ENCODE data around the gene INPP4B. TPM values are rescaled to one million over a fixed set of nuclear protein-coding genes. Genes with fewer than 3 reads are reported as not detected.

Gene INPP4B
- total and polyA plus RNA-seq, 2 of the 4 experiments (the other 2 are of a cell fraction) = 1.8 to 14.0 TPM

DNA sequence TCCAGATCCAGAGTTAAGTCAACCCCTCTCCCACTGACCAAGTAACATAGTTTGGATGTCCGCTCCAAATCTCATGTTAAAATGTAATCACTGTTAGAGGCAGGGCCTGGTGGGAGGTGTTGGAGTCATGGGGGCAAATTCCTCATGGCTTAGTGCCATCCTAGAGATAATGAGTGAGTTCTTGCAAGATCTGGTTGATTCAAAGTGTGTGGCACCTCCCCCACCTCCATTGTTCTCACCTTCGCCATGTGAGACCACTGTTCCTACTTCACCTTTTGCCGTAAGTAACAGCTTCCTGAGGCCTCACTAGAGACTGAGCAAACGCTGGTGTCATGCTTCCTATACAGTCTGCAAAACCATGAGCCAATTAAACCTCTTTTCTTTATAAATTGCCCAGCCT is 548.8 kb downstream of the INPP4B start:
- ChIA-PET CTCF (no interaction called here), POLR2A (ENCODE audit: unreplicated experiment) (interaction anchor here (0.6 kb wide), 1 partner anchor 43 kb away, joined by 3 read pairs; no protein-coding TSS in a partner anchor)
- DNase-seq = no peak
- no peak overlapping the region for H4K8ac ChIP-seq (ENCODE audit: low read depth in 2 of 2, low read length in 2 of 2)
- H3K9ac ChIP-seq (ENCODE audit: low read depth, low read length) = no peak overlapping the region
- no peak overlapping the region for H4K5ac ChIP-seq (ENCODE audit: low read depth, low read length)
- intact Hi-C loops (cut with micrococcal nuclease) (no loop called here), dilution Hi-C loops (cut with HindIII; ENCODE audit: low sequenced_read_pairs, unreplicated experiment) (no loop called here), in situ Hi-C loops (cut with MboI; ENCODE audit: low sequenced_read_pairs) (no loop called here)
- ATAC-seq (ENCODE audit: low read depth) = no peak
- no peaks in the 10 kb centered on the region for H3K79me1 ChIP-seq (ENCODE audit: low read depth in 1 of 2, low read length in 2 of 2)
- no peak overlapping the region for H4K91ac ChIP-seq (ENCODE audit: insufficient read depth, low read depth, low read length)
- H2AK9ac ChIP-seq (replicated peaks; ENCODE audit: low read depth, low read length, poor library complexity) = no peak overlapping the region
- H3K14ac ChIP-seq (replicated peaks; ENCODE audit: low read depth, low read length) = no peak overlapping the region
- H2BK15ac ChIP-seq (ENCODE audit: low read depth, low read length) = no peak overlapping the region
- H3K27me3 ChIP-seq (ENCODE audit: control insufficient read depth, insufficient read depth, low read length) = no peaks in the 10 kb centered on the region
- no peak overlapping the region for H2AFZ ChIP-seq (replicated peaks; ENCODE audit: low read length, poor library complexity)
- no peak overlapping the region for H2BK120ac ChIP-seq (ENCODE audit: low read depth, low read length)
- no peaks in the 10 kb centered on the region for H4K20me1 ChIP-seq (ENCODE audit: insufficient read depth, low read length)
- H2BK5ac ChIP-seq (ENCODE audit: low read depth, low read length, poor library complexity, severe bottlenecking) = no peak overlapping the region
- no peak overlapping the region for H2AK5ac ChIP-seq (ENCODE audit: low read depth, low read length)
- no TSS peak for BruUV-seq (replicated peaks)
- no peak overlapping the region for H3K56ac ChIP-seq (ENCODE audit: extremely low read depth, insufficient read depth, low read length)
- no peak for TF ChIP-seq MAZ (IDR thresholded peaks at IDR 0.05; ENCODE audit: borderline replicate concordance, low read depth, low read length)
- no peak for TF ChIP-seq RCOR1 (IDR thresholded peaks at IDR 0.05; ENCODE audit: insufficient replicate concordance, low read length)
- TF ChIP-seq RFX5 (IDR thresholded peaks at IDR 0.05; ENCODE audit: low read depth, low read length) = no peak
- TF ChIP-seq BHLHE40 (IDR thresholded peaks at IDR 0.05; ENCODE audit: low read depth, low read length) = no peak
- TF ChIP-seq, protein P1, sequence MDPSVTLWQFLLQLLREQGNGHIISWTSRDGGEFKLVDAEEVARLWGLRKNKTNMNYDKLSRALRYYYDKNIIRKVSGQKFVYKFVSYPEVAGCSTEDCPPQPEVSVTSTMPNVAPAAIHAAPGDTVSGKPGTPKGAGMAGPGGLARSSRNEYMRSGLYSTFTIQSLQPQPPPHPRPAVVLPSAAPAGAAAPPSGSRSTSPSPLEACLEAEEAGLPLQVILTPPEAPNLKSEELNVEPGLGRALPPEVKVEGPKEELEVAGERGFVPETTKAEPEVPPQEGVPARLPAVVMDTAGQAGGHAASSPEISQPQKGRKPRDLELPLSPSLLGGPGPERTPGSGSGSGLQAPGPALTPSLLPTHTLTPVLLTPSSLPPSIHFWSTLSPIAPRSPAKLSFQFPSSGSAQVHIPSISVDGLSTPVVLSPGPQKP (IDR thresholded peaks at IDR 0.05; ENCODE audit: borderline replicate concordance, low read depth, low read length) = no peak
- no peak for TF ChIP-seq CHD1 (IDR thresholded peaks at IDR 0.05; ENCODE audit: low read depth, low read length)
- no peak for TF ChIP-seq FOS (IDR thresholded peaks at IDR 0.05; ENCODE audit: low read depth, low read length)
- TF ChIP-seq, protein P2, sequence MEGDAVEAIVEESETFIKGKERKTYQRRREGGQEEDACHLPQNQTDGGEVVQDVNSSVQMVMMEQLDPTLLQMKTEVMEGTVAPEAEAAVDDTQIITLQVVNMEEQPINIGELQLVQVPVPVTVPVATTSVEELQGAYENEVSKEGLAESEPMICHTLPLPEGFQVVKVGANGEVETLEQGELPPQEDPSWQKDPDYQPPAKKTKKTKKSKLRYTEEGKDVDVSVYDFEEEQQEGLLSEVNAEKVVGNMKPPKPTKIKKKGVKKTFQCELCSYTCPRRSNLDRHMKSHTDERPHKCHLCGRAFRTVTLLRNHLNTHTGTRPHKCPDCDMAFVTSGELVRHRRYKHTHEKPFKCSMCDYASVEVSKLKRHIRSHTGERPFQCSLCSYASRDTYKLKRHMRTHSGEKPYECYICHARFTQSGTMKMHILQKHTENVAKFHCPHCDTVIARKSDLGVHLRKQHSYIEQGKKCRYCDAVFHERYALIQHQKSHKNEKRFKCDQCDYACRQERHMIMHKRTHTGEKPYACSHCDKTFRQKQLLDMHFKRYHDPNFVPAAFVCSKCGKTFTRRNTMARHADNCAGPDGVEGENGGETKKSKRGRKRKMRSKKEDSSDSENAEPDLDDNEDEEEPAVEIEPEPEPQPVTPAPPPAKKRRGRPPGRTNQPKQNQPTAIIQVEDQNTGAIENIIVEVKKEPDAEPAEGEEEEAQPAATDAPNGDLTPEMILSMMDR (conservative IDR thresholded peaks at IDR 0.05; ENCODE audit: low read depth, low read length) = no peak
- no peak for TF ChIP-seq NFE2L2 (IDR thresholded peaks at IDR 0.05; ENCODE audit: low read depth, low read length)
- no peak for TF ChIP-seq MXI1 (IDR thresholded peaks at IDR 0.05; ENCODE audit: borderline replicate concordance, low read depth, low read length)
- TF ChIP-seq USF2 (IDR thresholded peaks at IDR 0.05; ENCODE audit: low read depth, low read length) = no peak
- no peak for TF ChIP-seq POLR2A (IDR thresholded peaks at IDR 0.05; ENCODE audit: low read depth, low read length)
- TF ChIP-seq SMC3 (IDR thresholded peaks at IDR 0.05; ENCODE audit: low read depth, low read length) = no peak
- H3K9me3 ChIP-seq (ENCODE audit: control insufficient read depth, insufficient read depth, low read length) = no peaks in the 10 kb centered on the region
- no peak overlapping the region for H3K4ac ChIP-seq (ENCODE audit: low read depth, low read length)
- no peak overlapping the region for H3K4me2 ChIP-seq (ENCODE audit: low read depth, low read length)
- H3K4me1 ChIP-seq (ENCODE audit: control insufficient read depth, insufficient read depth, low read length) = no peaks in the 10 kb centered on the region
- no peak overlapping the region for H3K18ac ChIP-seq (ENCODE audit: low read depth, low read length)
- H3K23ac ChIP-seq (ENCODE audit: low read depth, low read length) = no peak overlapping the region
- H3K4me3 ChIP-seq (ENCODE audit: insufficient read depth, low read depth, low read length) = no peak overlapping the region
- H3K36me3 ChIP-seq (ENCODE audit: control insufficient read depth, insufficient read depth, low read length) = no peaks in the 10 kb centered on the region
- no peak overlapping the region; the same call in 1 of the 2 replicates for H2BK20ac ChIP-seq (ENCODE audit: low read depth, low read length)
- H3K9me1 ChIP-seq (ENCODE audit: insufficient read depth, low read length) = no peaks in the 10 kb centered on the region
- 52% methylated on average over 2 of the region's 4 CpGs; no CpG with 5 or more reads in 1 of the 2 experiments for WGBS, 2 experiments (ENCODE audit: extremely low coverage in 2 of 2, insufficient read length in 1 of 2)
- H3K27ac ChIP-seq (ENCODE audit: insufficient read depth, low read length) = no peak overlapping the region
